Panc1 (cell line): ENCODE results near the gene ALK.

Experiments
- CTCF ChIP-seq: fragments of 450-650 bp; IDR thresholded peaks from 2 replicates; pipeline ENCODE4 v1.5.1; 2017; ENCODE audit warnings: mild to moderate bottlenecking
- POLR2AphosphoS5 ChIP-seq: IDR thresholded peaks from 2 replicates; pipeline ENCODE4 v1.6.1; 2012; ENCODE audit warnings: mild to moderate bottlenecking, low read depth, low read length, moderate library complexity
- REST ChIP-seq, 2 experiments: IDR thresholded peaks; 2 replicates each; pipeline ENCODE4 v1.6.1; 2011 to 2012; ENCODE audit warnings: low read depth in 2 of 2, control low read depth in 1 of 2, low read length in 1 of 2, mild to moderate bottlenecking in 1 of 2, moderate library complexity in 1 of 2; ENCODE audit not compliant: insufficient read depth in 1 of 2
- SIN3A ChIP-seq: IDR thresholded peaks from 2 replicates; pipeline ENCODE4 v1.6.1; 2012; ENCODE audit warnings: low read depth, mild to moderate bottlenecking, low read length, moderate library complexity, borderline replicate concordance; ENCODE audit not compliant: insufficient read depth

- TF ChIP-seq POLR2AphosphoS5 (no peak), CTCF (no peak), REST (IDR thresholded peaks at IDR 0.05; ENCODE audit: insufficient read depth in 1 of 2, low read depth in 2 of 2, low read length in 1 of 2) (no peak), SIN3A (no peak)
Observed at GRCh38 chr2:29742656-29743055, 178.7 kb downstream of the ALK start.
